ENCODE data around the gene SMAD4.

Gene SMAD4

GRCh38 chr18:51059969-51060368 lies 30.0 kb downstream of the SMAD4 start:
- TF ChIP-seq CTCF (IDR thresholded peaks at IDR 0.05) = no peak

- no peak for TF ChIP-seq CTCF (IDR thresholded peaks at IDR 0.05)
These were observed 34.2 kb downstream of the SMAD4 start for GRCh38 chr18:51064256-51064655.

GRCh38 chr18:51066273-51066672 lies 36.3 kb downstream of the SMAD4 start:
- no peak for TF ChIP-seq CTCF (IDR thresholded peaks at IDR 0.05)

GRCh38 chr18:51068105-51068504 lies 38.1 kb downstream of the SMAD4 start:
- TF ChIP-seq CTCF (IDR thresholded peaks at IDR 0.05) = no peak

- no peak for TF ChIP-seq CTCF (IDR thresholded peaks at IDR 0.05)
These were observed 39.9 kb downstream of the SMAD4 start for GRCh38 chr18:51069885-51070284.

GRCh38 chr18:51070545-51070944 lies 40.5 kb downstream of the SMAD4 start:
- no peak for TF ChIP-seq CTCF (IDR thresholded peaks at IDR 0.05)

- TF ChIP-seq CTCF (IDR thresholded peaks at IDR 0.05) = no peak
These were observed 42.7 kb downstream of the SMAD4 start for GRCh38 chr18:51072586-51073313.

- TF ChIP-seq CTCF (IDR thresholded peaks at IDR 0.05) = no peak
These were observed 44.6 kb downstream of the SMAD4 start for GRCh38 chr18:51074605-51075004.
